HFFc6 (cell line): Measurements from ENCODE around the gene RGS9BP. TPM values are rescaled to one million over a fixed set of nuclear protein-coding genes. Genes with fewer than 3 reads are reported as not detected.
"Not testable (repeated sequence)": the region's sequence is repeated elsewhere in the genome, so short reads cannot be mapped to it uniquely, and the experiment has no call there.

Source experiments
- DNase-seq: peaks from one replicate; pipeline ENCODE4 v3.0.0-alpha.2; 2018
- H3K27ac Mint-ChIP-seq: 2 replicates; pipeline ENCODE4 v1.8.0; 2020; ENCODE audit warnings: mild to moderate bottlenecking, mixed read lengths
- H3K27me3 Mint-ChIP-seq: 2 replicates; pipeline ENCODE4 v1.8.0; 2021; ENCODE audit warnings: mild to moderate bottlenecking, moderate library complexity, mixed read lengths; ENCODE audit not compliant: insufficient read depth
- H3K36me3 Mint-ChIP-seq: 2 replicates; pipeline ENCODE4 v1.8.0; 2021; ENCODE audit warnings: low read depth, mixed read lengths
- H3K4me1 Mint-ChIP-seq: 2 replicates; pipeline ENCODE4 v1.8.0; 2020; ENCODE audit warnings: low read depth, mixed read lengths
- H3K4me3 Mint-ChIP-seq: 2 replicates; pipeline ENCODE4 v1.8.0; 2020; ENCODE audit warnings: mild to moderate bottlenecking, moderate library complexity, mixed read lengths
- H3K9me3 Mint-ChIP-seq: 2 replicates; pipeline ENCODE4 v1.8.0; 2020; ENCODE audit warnings: mild to moderate bottlenecking, mixed read lengths
- CTCF ChIP-seq: fragments of 200-600 bp; sonication (generic); IDR thresholded peaks from 2 replicates; pipeline ENCODE4 v1.5.0; 2021; ENCODE audit warnings: antibody characterized with exemption, mild to moderate bottlenecking
- total RNA-seq, 6 experiments: library from RNA; stranded (reverse); fragmentation: NEBNext Ultra II Directional; extraction: Animal tissue kit (Norgen Biotek cat#: 25700); gene quantifications; 2 replicates in 1 of 6; 3 replicates in 5 of 6; pipeline ENCODE4 v1.2.3, GENCODE V29; 2021

The RGS9BP gene
- total RNA-seq, 6 experiments from 2014 or later, result 0.16 to 0.38 (median 0.19) TPM

GRCh38 chr19:32650671-32651070 is 25.0 kb upstream of the RGS9BP start:
- Mint-ChIP-seq H3K27ac (no peak overlapping the region), H3K27me3 (no peaks in the 10 kb centered on the region; the same call in 1 of the 2 replicates), H3K4me3 (no peak overlapping the region), H3K36me3 (peaks cover 5% of the 10 kb centered on the region; the same call in 1 of the 2 replicates), H3K9me3 (no peaks in the 10 kb centered on the region), H3K4me1 (peaks cover 5% of the 10 kb centered on the region; the same call in 1 of the 2 replicates)
- DNase-seq, result no peak
- no peak for TF ChIP-seq CTCF

GRCh38 chr19:32651729-32652140 is 23.9 kb upstream of the RGS9BP start:
- peaks cover 5% of the 10 kb centered on the region; the same call in 1 of the 2 replicates for H3K36me3 Mint-ChIP-seq
- no peaks in the 10 kb centered on the region; the same call in 1 of the 2 replicates for H3K27me3 Mint-ChIP-seq
- H3K9me3 Mint-ChIP-seq, result no peaks in the 10 kb centered on the region
- no peak overlapping the region for H3K4me3 Mint-ChIP-seq
- DNase-seq, result no peak
- H3K27ac Mint-ChIP-seq, result no peak overlapping the region
- peaks cover 5% of the 10 kb centered on the region; the same call in 1 of the 2 replicates for H3K4me1 Mint-ChIP-seq
- TF ChIP-seq CTCF, result no peak

DNA sequence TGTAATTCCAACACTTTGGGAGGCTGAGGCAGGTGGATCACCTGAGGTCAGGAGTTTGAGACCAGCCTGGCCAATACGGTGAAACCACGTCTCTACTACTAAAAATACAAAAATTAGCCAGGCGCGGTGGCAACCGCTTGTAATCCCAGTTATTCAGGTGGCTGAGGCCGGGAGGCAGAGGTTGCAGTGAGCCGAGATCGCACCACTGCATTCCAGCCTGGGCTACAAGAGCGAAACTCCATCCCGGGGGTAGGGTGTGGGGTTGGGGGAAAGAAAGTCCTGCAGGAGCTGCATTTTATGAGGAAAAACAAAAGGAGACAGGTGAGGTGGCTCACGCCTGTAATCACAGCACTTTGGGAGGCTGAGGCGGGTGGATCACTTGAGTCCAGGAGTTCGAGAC is 23.3 kb upstream of the RGS9BP start:
- not testable (repeated sequence) for H3K27me3 Mint-ChIP-seq, H3K27ac Mint-ChIP-seq, H3K4me3 Mint-ChIP-seq, H3K9me3 Mint-ChIP-seq, DNase-seq, H3K36me3 Mint-ChIP-seq, H3K4me1 Mint-ChIP-seq

DNA sequence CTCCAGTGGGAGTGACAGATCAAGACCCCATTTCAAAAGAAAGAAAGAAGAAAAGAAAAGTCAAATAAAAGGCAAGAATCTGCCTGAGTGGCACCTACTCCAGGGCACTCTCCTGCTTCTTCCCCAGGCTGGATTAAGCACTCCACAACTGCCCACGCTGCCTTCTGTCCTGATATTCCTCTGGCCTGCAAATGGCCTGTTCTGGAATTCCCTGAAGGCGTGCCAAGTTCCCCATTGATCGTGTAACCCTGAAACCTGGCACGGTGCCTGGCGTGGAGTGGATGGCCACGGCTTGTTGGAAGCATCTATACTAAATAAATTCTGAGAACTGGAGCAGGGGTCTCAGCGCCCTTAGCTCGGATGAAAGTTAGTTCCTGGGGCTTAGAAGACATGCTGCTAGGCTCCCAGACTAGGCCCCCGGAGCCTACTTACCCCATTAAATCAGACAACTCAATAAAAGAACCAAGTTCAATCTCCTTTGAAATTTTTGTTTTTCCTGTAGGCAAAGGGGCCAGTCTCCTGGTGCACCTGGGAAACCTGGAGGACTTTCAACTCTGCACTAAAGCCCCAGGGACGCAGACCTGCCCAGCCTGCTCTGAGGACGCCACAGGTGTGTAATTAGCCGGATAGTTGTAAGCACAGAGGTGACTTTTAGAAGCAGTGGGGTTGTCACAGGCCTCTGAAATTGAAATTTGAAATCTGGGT is 22.6 kb upstream of the RGS9BP start:
- no peak overlapping the region for H3K27ac Mint-ChIP-seq
- H3K36me3 Mint-ChIP-seq, result peaks cover 5% of the 10 kb centered on the region; the same call in 1 of the 2 replicates
- DNase-seq, result no peak
- no peaks in the 10 kb centered on the region; the same call in 1 of the 2 replicates for H3K27me3 Mint-ChIP-seq
- no peaks in the 10 kb centered on the region for H3K9me3 Mint-ChIP-seq
- no peak for TF ChIP-seq CTCF
- H3K4me3 Mint-ChIP-seq, result no peak overlapping the region
- peaks cover 5% of the 10 kb centered on the region; the same call in 1 of the 2 replicates for H3K4me1 Mint-ChIP-seq

DNA sequence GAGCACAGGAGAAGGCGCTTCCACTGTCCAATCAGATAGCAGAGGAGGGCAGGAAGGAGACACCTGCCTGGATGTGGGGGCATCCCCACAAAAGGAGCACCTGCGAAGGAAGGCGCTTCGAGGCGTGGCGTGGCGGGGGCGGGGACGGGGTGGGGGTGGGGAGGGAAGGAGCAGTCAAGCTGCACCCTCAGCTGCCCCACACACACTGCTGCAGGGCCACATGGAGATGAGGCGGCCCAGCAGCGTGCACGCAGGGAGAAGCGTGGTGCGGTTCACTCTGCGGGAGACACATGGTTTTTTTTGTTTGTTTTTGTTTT is 22.1 kb upstream of the RGS9BP start:
- peaks cover 5% of the 10 kb centered on the region; the same call in 1 of the 2 replicates for H3K36me3 Mint-ChIP-seq
- DNase-seq, result no peak
- H3K4me3 Mint-ChIP-seq, result no peak overlapping the region
- peaks cover 5% of the 10 kb centered on the region; the same call in 1 of the 2 replicates for H3K4me1 Mint-ChIP-seq
- H3K27me3 Mint-ChIP-seq, result no peaks in the 10 kb centered on the region; the same call in 1 of the 2 replicates
- H3K27ac Mint-ChIP-seq, result no peak overlapping the region
- TF ChIP-seq CTCF, result no peak
- H3K9me3 Mint-ChIP-seq, result no peaks in the 10 kb centered on the region

DNA sequence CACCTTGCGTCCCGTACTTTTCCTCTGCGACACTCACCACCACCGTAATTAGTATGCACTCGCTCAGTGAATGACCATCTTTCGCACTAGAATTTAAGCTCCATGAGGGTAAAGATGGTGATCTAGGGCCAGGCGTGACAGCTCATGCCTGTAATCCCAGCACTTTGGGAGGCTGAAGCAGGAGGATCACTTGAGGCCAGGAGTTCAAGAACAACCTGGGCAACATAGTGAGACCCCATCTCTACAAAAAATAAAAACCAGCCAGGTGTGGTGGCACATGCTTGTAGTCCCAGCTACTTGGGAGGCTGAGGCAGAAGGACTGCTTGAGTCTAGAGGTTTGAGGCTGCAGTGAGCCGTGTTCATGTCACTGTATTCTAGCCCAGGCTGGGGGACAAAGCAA is 19.3 kb upstream of the RGS9BP start:
- H3K27ac Mint-ChIP-seq, H3K9me3 Mint-ChIP-seq, H3K27me3 Mint-ChIP-seq, H3K36me3 Mint-ChIP-seq, H3K4me1 Mint-ChIP-seq, H3K4me3 Mint-ChIP-seq, DNase-seq: not testable (repeated sequence)
